Keratinocyte (primary cell): ENCODE results near the gene SCAPER.
"Not testable (repeated sequence)": the region's sequence is repeated elsewhere in the genome, so short reads cannot be mapped to it uniquely, and the experiment has no call there.

Experiments used
- EZH2 ChIP-seq: IDR thresholded peaks from one replicate; pipeline ENCODE4 v1.6.1; 2012; ENCODE audit warnings: inconsistent platforms, mild to moderate bottlenecking, low read length, moderate library complexity
- TF ChIP-seq, protein P1 (sequence below), 3 experiments: IDR thresholded peaks in 1 of 3; conservative IDR thresholded peaks in 1 of 3; optimal IDR thresholded peaks in 1 of 3; 2 replicates in 2 of 3; 3 replicates in 1 of 3; pipeline versions ENCODE3 to v1.5.1; 2011; ENCODE audit warnings: low read length in 3 of 3, mild to moderate bottlenecking in 3 of 3, moderate library complexity in 2 of 3, control low read depth in 1 of 3, inconsistent platforms in 1 of 3; ENCODE audit not compliant: insufficient read depth in 2 of 3; ENCODE audit errors: extremely low read depth in 1 of 3

DNA sequence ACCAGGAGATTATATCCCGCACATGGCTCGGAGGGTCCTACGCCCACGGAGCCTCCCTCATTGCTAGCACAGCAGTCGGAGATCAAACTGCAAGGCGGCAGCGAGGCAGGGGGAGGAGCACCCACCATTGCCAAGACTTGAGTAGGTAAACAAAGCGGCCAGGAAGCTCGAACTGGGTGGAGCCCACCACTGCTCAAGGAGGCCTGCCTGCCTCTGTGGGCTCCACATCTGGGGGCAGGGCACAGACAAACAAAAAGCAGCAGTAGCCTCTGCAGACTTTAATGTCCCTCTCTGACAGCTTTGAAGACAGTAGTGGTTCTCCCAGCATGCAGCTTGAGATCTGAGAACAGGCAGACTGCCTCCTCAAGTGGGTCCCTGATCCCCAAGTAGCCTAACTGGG is 86.2 kb downstream of the SCAPER start:
- TF ChIP-seq, protein P1, sequence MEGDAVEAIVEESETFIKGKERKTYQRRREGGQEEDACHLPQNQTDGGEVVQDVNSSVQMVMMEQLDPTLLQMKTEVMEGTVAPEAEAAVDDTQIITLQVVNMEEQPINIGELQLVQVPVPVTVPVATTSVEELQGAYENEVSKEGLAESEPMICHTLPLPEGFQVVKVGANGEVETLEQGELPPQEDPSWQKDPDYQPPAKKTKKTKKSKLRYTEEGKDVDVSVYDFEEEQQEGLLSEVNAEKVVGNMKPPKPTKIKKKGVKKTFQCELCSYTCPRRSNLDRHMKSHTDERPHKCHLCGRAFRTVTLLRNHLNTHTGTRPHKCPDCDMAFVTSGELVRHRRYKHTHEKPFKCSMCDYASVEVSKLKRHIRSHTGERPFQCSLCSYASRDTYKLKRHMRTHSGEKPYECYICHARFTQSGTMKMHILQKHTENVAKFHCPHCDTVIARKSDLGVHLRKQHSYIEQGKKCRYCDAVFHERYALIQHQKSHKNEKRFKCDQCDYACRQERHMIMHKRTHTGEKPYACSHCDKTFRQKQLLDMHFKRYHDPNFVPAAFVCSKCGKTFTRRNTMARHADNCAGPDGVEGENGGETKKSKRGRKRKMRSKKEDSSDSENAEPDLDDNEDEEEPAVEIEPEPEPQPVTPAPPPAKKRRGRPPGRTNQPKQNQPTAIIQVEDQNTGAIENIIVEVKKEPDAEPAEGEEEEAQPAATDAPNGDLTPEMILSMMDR (optimal IDR thresholded peaks at IDR 0.05 in 1 of 3, IDR thresholded peaks at IDR 0.05 in 1 of 3, conservative IDR thresholded peaks at IDR 0.05 in 1 of 3; ENCODE audit: extremely low read depth in 1 of 3, insufficient read depth in 2 of 3, low read length in 3 of 3): not testable (repeated sequence)
- not testable (repeated sequence) for TF ChIP-seq EZH2
